CD14-positive monocyte (primary cell): ENCODE results near the gene AP4B1. TPM values are rescaled to one million over a fixed set of nuclear protein-coding genes. Genes with fewer than 3 reads are reported as not detected.
A peak's percentile ranks its signal among the peaks of the same experiment; 100 is the strongest.

Experiments used
- DNase-seq, 3 donors: peaks; one replicate each; pipeline ENCODE4 v3.0.0-alpha.2; 2011 to 2022
- H2AFZ ChIP-seq: 2 replicates; pipeline ENCODE4 v1.6.0; 2012; ENCODE audit warnings: mild to moderate bottlenecking, low read depth, low read length, inconsistent platforms; ENCODE audit not compliant: insufficient read depth, poor library complexity, severe bottlenecking
- H3K27ac ChIP-seq, 2 donors: 1 replicate in 1 of 2; 2 replicates in 1 of 2; pipeline ENCODE4 v1.5.1; 2012 to 2013; ENCODE audit warnings: low read length in 2 of 2, control low read depth in 1 of 2, inconsistent platforms in 1 of 2, low read depth in 1 of 2, mild to moderate bottlenecking in 1 of 2
- H3K27me3 ChIP-seq, 2 donors: one replicate each; pipeline versions ENCODE4 v1.6.0 to v1.6.1; 2011 to 2013; ENCODE audit warnings: low read length in 2 of 2; ENCODE audit not compliant: control insufficient read depth in 2 of 2, insufficient read depth in 2 of 2
- H3K36me3 ChIP-seq, 2 donors: replicated peaks in 1 of 2; 1 replicate in 1 of 2; 2 replicates in 1 of 2; pipeline versions ENCODE4 v1.5.1 to v1.6.1; 2012 to 2013; ENCODE audit warnings: low read length in 2 of 2, control low read depth in 1 of 2, inconsistent platforms in 1 of 2, mild to moderate bottlenecking in 1 of 2; ENCODE audit not compliant: insufficient read depth in 2 of 2, control insufficient read depth in 1 of 2
- H3K4me1 ChIP-seq, 2 donors: 1 replicate in 1 of 2; 2 replicates in 1 of 2; pipeline versions ENCODE4 v1.5.1 to v1.6.1; 2012 to 2013; ENCODE audit warnings: low read length in 2 of 2, control low read depth in 1 of 2, inconsistent platforms in 1 of 2, mild to moderate bottlenecking in 1 of 2, moderate library complexity in 1 of 2; ENCODE audit not compliant: insufficient read depth in 2 of 2, control insufficient read depth in 1 of 2
- H3K4me2 ChIP-seq: replicated peaks from 2 replicates; pipeline ENCODE3; 2012; ENCODE audit warnings: low read length, moderate library complexity, mild to moderate bottlenecking; ENCODE audit not compliant: poor library complexity, severe bottlenecking; ENCODE audit errors: extremely low read depth
- H3K4me3 ChIP-seq, 3 experiments: fragments of 200-600 bp in 1 of 3; sonication (generic) in 1 of 3; replicated peaks in 1 of 3; 1 replicate in 2 of 3; 2 replicates in 1 of 3; pipeline ENCODE4 v1.5.1; 2011 to 2013; ENCODE audit warnings: low read length in 3 of 3, mild to moderate bottlenecking in 3 of 3, control low read depth in 2 of 3, low read depth in 2 of 3, inconsistent platforms in 1 of 3, moderate library complexity in 1 of 3
- H3K79me2 ChIP-seq: 2 replicates; pipeline ENCODE4 v1.6.0; 2012; ENCODE audit warnings: mild to moderate bottlenecking, control low read depth, inconsistent platforms, low read length, moderate library complexity; ENCODE audit not compliant: insufficient read depth
- H3K9ac ChIP-seq: 2 replicates; pipeline ENCODE4 v1.6.0; 2017; ENCODE audit warnings: low read length, mild to moderate bottlenecking; ENCODE audit not compliant: insufficient read depth, poor library complexity, severe bottlenecking
- H3K9me3 ChIP-seq, 2 donors: replicated peaks in 1 of 2; 1 replicate in 1 of 2; 2 replicates in 1 of 2; pipeline versions ENCODE4 v1.5.1 to v1.6.1; 2012 to 2013; ENCODE audit warnings: low read length in 2 of 2, control low read depth in 1 of 2; ENCODE audit not compliant: control insufficient read depth in 1 of 2, insufficient read depth in 1 of 2
- H4K20me1 ChIP-seq: 2 replicates; pipeline ENCODE4 v1.6.0; 2012; ENCODE audit warnings: mild to moderate bottlenecking, low read length, control low read depth, moderate library complexity; ENCODE audit not compliant: insufficient read depth
- H3K27ac Mint-ChIP-seq, 7 donors: one replicate each; pipeline ENCODE4 v1.8.0; 2020; ENCODE audit warnings: mild to moderate bottlenecking in 7 of 7, mixed read lengths in 7 of 7, moderate library complexity in 6 of 7, inconsistent platforms in 2 of 7
- H3K27me3 Mint-ChIP-seq, 3 donors: one replicate each; pipeline ENCODE4 v1.8.0; 2021 to 2022; ENCODE audit warnings: low read depth in 3 of 3, mild to moderate bottlenecking in 3 of 3, mixed read lengths in 3 of 3, moderate library complexity in 3 of 3, inconsistent platforms in 1 of 3
- H3K36me3 Mint-ChIP-seq, 2 donors: one replicate each; pipeline ENCODE4 v1.8.0; 2020; ENCODE audit warnings: mixed read lengths in 2 of 2, inconsistent platforms in 1 of 2, mild to moderate bottlenecking in 1 of 2
- H3K4me1 Mint-ChIP-seq: one replicate; pipeline ENCODE4 v1.8.0; 2020; ENCODE audit warnings: mild to moderate bottlenecking, mixed read lengths
- H3K4me3 Mint-ChIP-seq, 2 donors: one replicate each; pipeline ENCODE4 v1.8.0; 2020; ENCODE audit warnings: mild to moderate bottlenecking in 2 of 2, mixed read lengths in 2 of 2, moderate library complexity in 1 of 2
- H3K9me3 Mint-ChIP-seq, 7 donors: one replicate each; pipeline ENCODE4 v1.8.0; 2020 to 2022; ENCODE audit warnings: mixed read lengths in 7 of 7, mild to moderate bottlenecking in 6 of 7, moderate library complexity in 6 of 7, inconsistent platforms in 2 of 7
- WGBS: methylation state at CpG from one replicate; pipeline ENCODE4 v1.1.5; 2013; ENCODE audit warnings: missing lambda C conversion rate; ENCODE audit not compliant: insufficient coverage; 5-methylcytosine and 5-hydroxymethylcytosine counted together
- intact Hi-C, 2 donors: fragments of 100-400 bp; cut with micrococcal nuclease; formaldehyde crosslinking; loops; one replicate each; pipeline versions ENCODE4 v1.15.0 to v1.15.1; 2023
- polyA plus RNA-seq, 3 donors: library from polyadenylated mRNA; depleted of rRNA in 1 of 3; unstranded in 2 of 3; stranded (reverse) in 1 of 3; fragments of 300-500 nt in 2 of 3; fragments of >200 nt in 1 of 3; fragmentation: Illumina TruSeq in 2 of 3; gene quantifications; 1 replicate in 2 of 3; 2 replicates in 1 of 3; pipeline ENCODE4 v1.2.3, GENCODE V29; 2012 to 2021
- TF ChIP-seq, protein P1 (sequence below): fragments of 200-600 bp; IDR thresholded peaks from one replicate; pipeline ENCODE4 v1.8.0; 2022; ENCODE audit warnings: antibody characterized with exemption, mild to moderate bottlenecking

AP4B1 gene
- polyA plus RNA-seq, 3 donors = 3.5 to 46.3 (median 6.1) TPM

GRCh38 chr1:113935970-113936369, 31.4 kb upstream of the AP4B1 start:
- H3K9ac ChIP-seq = no peak overlapping the region
- H3K9me3 ChIP-seq = no peaks in the 10 kb centered on the region
- intact Hi-C loops = no loop called here
- H3K79me2 ChIP-seq = peaks cover 100% of the 10 kb centered on the region
- peaks cover 0 to 4% (median 0%) of the 10 kb centered on the region in 7 donors for H3K9me3 Mint-ChIP-seq
- DNase-seq = no peak
- H3K4me3 ChIP-seq = no peak overlapping the region
- H3K36me3 ChIP-seq = peaks cover 7 to 8% of the 10 kb centered on the region in 2 donors
- H3K4me2 ChIP-seq = no peak overlapping the region
- no peaks in the 10 kb centered on the region for H3K27me3 ChIP-seq
- peaks cover 67 to 89% of the 10 kb centered on the region in 2 donors for H3K4me1 ChIP-seq
- H3K27ac Mint-ChIP-seq = peak overlapping the region in 1 of 7 donors; percentile 47
- H3K36me3 Mint-ChIP-seq = peaks cover 19 to 33% of the 10 kb centered on the region in 2 donors
- no peak overlapping the region for H3K4me3 Mint-ChIP-seq
- H3K27me3 Mint-ChIP-seq = no peaks in the 10 kb centered on the region
- no CpG with 5 or more reads among the region's 1 CpG for WGBS
- H4K20me1 ChIP-seq = peaks cover 99% of the 10 kb centered on the region
- peaks cover 95% of the 10 kb centered on the region for H3K4me1 Mint-ChIP-seq
- peak overlapping the region in 1 of 2 donors; percentile 99 for H3K27ac ChIP-seq
- H2AFZ ChIP-seq = no peak overlapping the region
- TF ChIP-seq, protein P1, sequence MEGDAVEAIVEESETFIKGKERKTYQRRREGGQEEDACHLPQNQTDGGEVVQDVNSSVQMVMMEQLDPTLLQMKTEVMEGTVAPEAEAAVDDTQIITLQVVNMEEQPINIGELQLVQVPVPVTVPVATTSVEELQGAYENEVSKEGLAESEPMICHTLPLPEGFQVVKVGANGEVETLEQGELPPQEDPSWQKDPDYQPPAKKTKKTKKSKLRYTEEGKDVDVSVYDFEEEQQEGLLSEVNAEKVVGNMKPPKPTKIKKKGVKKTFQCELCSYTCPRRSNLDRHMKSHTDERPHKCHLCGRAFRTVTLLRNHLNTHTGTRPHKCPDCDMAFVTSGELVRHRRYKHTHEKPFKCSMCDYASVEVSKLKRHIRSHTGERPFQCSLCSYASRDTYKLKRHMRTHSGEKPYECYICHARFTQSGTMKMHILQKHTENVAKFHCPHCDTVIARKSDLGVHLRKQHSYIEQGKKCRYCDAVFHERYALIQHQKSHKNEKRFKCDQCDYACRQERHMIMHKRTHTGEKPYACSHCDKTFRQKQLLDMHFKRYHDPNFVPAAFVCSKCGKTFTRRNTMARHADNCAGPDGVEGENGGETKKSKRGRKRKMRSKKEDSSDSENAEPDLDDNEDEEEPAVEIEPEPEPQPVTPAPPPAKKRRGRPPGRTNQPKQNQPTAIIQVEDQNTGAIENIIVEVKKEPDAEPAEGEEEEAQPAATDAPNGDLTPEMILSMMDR = no peak

GRCh38 chr1:113935176-113935575, 30.6 kb upstream of the AP4B1 start:
- Histone ChIP-seq H3K36me3 (no peaks in the 10 kb centered on the region), H3K9ac (no peak overlapping the region), H3K27me3 (no peaks in the 10 kb centered on the region), H3K4me3 (no peak overlapping the region), H4K20me1 (peaks cover 97% of the 10 kb centered on the region), H2AFZ (no peak overlapping the region), H3K79me2 (peaks cover 100% of the 10 kb centered on the region), H3K9me3 (no peaks in the 10 kb centered on the region), H3K27ac (peak overlapping the region in 1 of 2 donors; percentile 99), H3K4me1 (peaks cover 64 to 88% of the 10 kb centered on the region in 2 donors), H3K4me2 (no peak overlapping the region)
- Mint-ChIP-seq H3K9me3 (peaks cover 0 to 4% (median 0%) of the 10 kb centered on the region in 7 donors), H3K4me1 (peaks cover 94% of the 10 kb centered on the region), H3K27ac (peak overlapping the region in 5 of 7 donors; percentile 15 to 33 (median 28)), H3K27me3 (peaks cover 0 to under 1% (median 0%) of the 10 kb centered on the region in 3 donors), H3K4me3 (no peak overlapping the region), H3K36me3 (peaks cover 11 to 25% of the 10 kb centered on the region in 2 donors)
- intact Hi-C loops = no loop called here
- no peak for DNase-seq
- TF ChIP-seq, protein P1 = no peak
- no CpG with 5 or more reads among the region's 1 CpG for WGBS
